ENCODE measurements around the gene GOLT1B.

The GOLT1B gene

GRCh38 chr12:21558100-21558679 is 56.6 kb downstream of the GOLT1B start:
- in situ Hi-C loops (cut with MboI; ENCODE audit: low pct_unique_long_range_greater_than_20kb, low sequenced_read_pairs), result no loop called here
- no peak for DNase-seq

- in situ Hi-C loops (cut with MboI; ENCODE audit: low pct_unique_long_range_greater_than_20kb, low sequenced_read_pairs), result no loop called here
- DNase-seq, result no peak
Measured at GRCh38 chr12:21559855-21560569, 58.4 kb downstream of the GOLT1B start.

DNA sequence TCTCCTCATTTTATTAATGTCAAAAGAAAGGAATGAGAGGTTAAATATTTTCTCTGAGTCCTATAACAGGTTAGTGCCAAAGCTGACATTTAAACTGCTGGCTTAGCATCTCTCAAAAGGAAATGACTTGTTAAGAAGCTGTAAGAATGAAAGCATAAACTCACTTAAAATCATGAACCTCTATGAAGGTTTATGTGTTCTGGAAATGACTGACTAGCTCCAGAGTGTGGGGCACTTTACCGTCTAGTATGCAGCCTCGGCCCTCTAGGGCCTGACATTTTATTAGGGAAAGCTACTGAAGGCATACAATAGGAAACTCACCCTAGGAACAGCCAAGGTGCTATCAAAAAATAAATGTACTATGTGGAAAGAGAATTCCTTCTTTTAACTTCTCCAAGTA is 59.6 kb downstream of the GOLT1B start:
- in situ Hi-C loops (cut with MboI; ENCODE audit: low pct_unique_long_range_greater_than_20kb, low sequenced_read_pairs), result no loop called here
- DNase-seq, result no peak

DNA sequence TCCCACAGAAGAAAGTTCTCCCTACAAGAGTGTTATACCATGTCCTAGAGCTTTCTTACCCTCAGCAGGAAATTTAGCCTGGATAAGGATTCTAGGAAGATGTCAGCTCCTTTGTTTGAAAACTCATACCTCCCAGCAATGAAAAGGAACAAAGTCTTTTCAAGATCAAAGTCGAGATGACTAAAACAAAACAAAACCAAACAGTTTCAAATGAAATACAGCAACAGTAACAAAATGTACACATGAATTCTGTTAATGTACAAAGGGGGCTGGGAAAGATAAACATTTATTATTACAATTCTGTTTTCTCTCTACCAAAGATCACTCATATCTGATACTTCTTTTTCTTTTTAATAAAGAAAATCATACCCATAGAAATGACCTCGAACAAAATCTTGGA is 61.3 kb downstream of the GOLT1B start:
- in situ Hi-C loops (cut with MboI; ENCODE audit: low pct_unique_long_range_greater_than_20kb, low sequenced_read_pairs), result no loop called here

DNA sequence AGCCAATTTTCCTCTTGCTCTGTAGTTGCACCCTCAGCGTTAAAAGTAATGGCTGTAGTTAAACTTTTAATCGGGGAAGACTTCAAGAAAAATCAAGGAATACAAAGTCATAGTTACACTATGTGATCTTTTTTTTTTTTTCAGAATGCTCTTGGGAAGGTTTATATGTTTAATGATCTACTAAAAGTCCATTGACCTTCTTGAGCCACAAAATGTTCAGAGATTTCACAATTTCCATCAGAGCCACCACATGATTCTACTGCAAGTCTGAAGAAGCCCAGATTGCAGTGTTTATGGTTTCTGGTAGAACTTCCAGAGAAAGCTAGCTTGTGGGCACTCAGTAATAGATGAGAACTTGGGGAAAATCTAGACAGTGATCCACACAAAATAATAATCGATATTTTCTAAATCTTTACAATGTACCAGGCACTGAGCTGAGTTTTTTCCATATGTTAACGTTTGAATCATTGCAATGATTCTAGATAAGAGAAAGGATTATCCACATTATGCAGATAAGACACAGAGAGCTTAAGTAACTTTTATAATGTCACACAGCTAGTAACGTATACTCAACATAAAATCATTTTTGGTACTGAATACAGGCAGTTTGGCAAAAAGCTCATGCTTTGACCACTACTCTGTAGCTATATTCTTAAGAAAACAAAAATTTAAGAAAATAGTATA is 64.8 kb downstream of the GOLT1B start:
- in situ Hi-C loops (cut with MboI; ENCODE audit: low pct_unique_long_range_greater_than_20kb, low sequenced_read_pairs), result no loop called here
- DNase-seq, result no peak

More for the DNA sequence above, 61.3 kb downstream of the GOLT1B start:
- no peak for DNase-seq

GRCh38 chr12:21566907-21567394 is 65.4 kb downstream of the GOLT1B start:
- DNase-seq, result no peak
- in situ Hi-C loops (cut with MboI; ENCODE audit: low pct_unique_long_range_greater_than_20kb, low sequenced_read_pairs), result no loop called here

Measured in KBM-7 (cell line).